SK-N-MC (cell line): ENCODE measurements around the gene SELENOT.

ENCODE experiments used
- EZH2 ChIP-seq: fragments of 200-600 bp; sonication (generic); IDR thresholded peaks from one replicate; pipeline ENCODE4 v1.6.1; 2017; ENCODE audit warnings: antibody characterized with exemption
- POLR2AphosphoS5 ChIP-seq: IDR thresholded peaks from 2 replicates; pipeline ENCODE4 v1.6.1; 2012; ENCODE audit warnings: mild to moderate bottlenecking, low read depth, low read length, borderline replicate concordance

GRCh38 chr3:150603980-150604319 is 829 bp downstream of the SELENOT start:
- TF ChIP-seq EZH2 = no peak
- TF ChIP-seq POLR2AphosphoS5 = no peak
